ENCODE data around the gene ETV5.

Gene ETV5

GRCh38 chr3:186095561-186096081 lies 13.3 kb downstream of the ETV5 start:
- no peak for DNase-seq (ENCODE audit: low spot score)

GRCh38 chr3:186094696-186095425 lies 14.0 kb downstream of the ETV5 start:
- no peak for DNase-seq (ENCODE audit: low spot score)

- DNase-seq (ENCODE audit: low spot score) = no peak
Observed at GRCh38 chr3:186094271-186094670, 14.6 kb downstream of the ETV5 start.

- DNase-seq (ENCODE audit: low spot score) = no peak
Observed at GRCh38 chr3:186093271-186093900, 15.5 kb downstream of the ETV5 start.

GRCh38 chr3:186092360-186093070 lies 16.4 kb downstream of the ETV5 start:
- DNase-seq (ENCODE audit: low spot score) = no peak

- DNase-seq (ENCODE audit: low spot score) = no peak
Observed at GRCh38 chr3:186090901-186091300, 18.0 kb downstream of the ETV5 start.

- DNase-seq (ENCODE audit: low spot score) = no peak
Observed at GRCh38 chr3:186088335-186088734, 20.6 kb downstream of the ETV5 start.

GRCh38 chr3:186084264-186084663 lies 24.6 kb downstream of the ETV5 start:
- DNase-seq (ENCODE audit: low spot score) = no peak

- DNase-seq (ENCODE audit: low spot score) = no peak
Observed at GRCh38 chr3:186083746-186084145, 25.1 kb downstream of the ETV5 start.

- DNase-seq (ENCODE audit: low spot score) = no peak
Observed at GRCh38 chr3:186082150-186082549, 26.7 kb downstream of the ETV5 start.

GRCh38 chr3:186081678-186082077 lies 27.2 kb downstream of the ETV5 start:
- DNase-seq (ENCODE audit: low spot score) = no peak

GRCh38 chr3:186080849-186081438 lies 27.9 kb downstream of the ETV5 start:
- no peak for DNase-seq (ENCODE audit: low spot score)

GRCh38 chr3:186079925-186080324 lies 29.0 kb downstream of the ETV5 start:
- no peak for DNase-seq (ENCODE audit: low spot score)

- no peak for DNase-seq (ENCODE audit: low spot score)
Observed at GRCh38 chr3:186077466-186077865, 31.4 kb downstream of the ETV5 start.

GRCh38 chr3:186075931-186076567 lies 32.8 kb downstream of the ETV5 start:
- DNase-seq (ENCODE audit: low spot score) = no peak

GRCh38 chr3:186075489-186075888 lies 33.4 kb downstream of the ETV5 start:
- DNase-seq (ENCODE audit: low spot score) = no peak

GRCh38 chr3:186073641-186074040 lies 35.2 kb downstream of the ETV5 start:
- no peak for DNase-seq (ENCODE audit: low spot score)

- DNase-seq (ENCODE audit: low spot score) = no peak
Observed at GRCh38 chr3:186070996-186071395, 37.9 kb downstream of the ETV5 start.

- DNase-seq (ENCODE audit: low spot score) = no peak
Observed at GRCh38 chr3:186070550-186070949, 38.3 kb downstream of the ETV5 start.

- DNase-seq (ENCODE audit: low spot score) = no peak
Observed at GRCh38 chr3:186070133-186070532, 38.8 kb downstream of the ETV5 start.

GRCh38 chr3:186069199-186069598 lies 39.7 kb downstream of the ETV5 start:
- no peak for DNase-seq (ENCODE audit: low spot score)

- no peak for DNase-seq (ENCODE audit: low spot score)
Observed at GRCh38 chr3:186068243-186068552, 40.7 kb downstream of the ETV5 start.
